Germinal center (tissue), 1 donor: ENCODE data around the gene TAF5L.

Experiments used
- DNase-seq: peaks from one replicate; pipeline ENCODE4 v3.0.0; 2012; ENCODE audit warnings: mixed read lengths, low spot score

Gene TAF5L

GRCh38 chr1:229625915-229626831 is at the start of gene TAF5L, which contains the start of gene URB2:
TAF5L (minus strand) TSS chr1:229626122; CDS start chr1:229614482, 11,640 bp downstream.
URB2 (plus strand) TSS chr1:229626247; CDS start chr1:229627634, 1,387 bp downstream.
- peak; percentile 94 for DNase-seq

- no peak for DNase-seq
These were observed 49.5 kb upstream of the TAF5L start for GRCh38 chr1:229675396-229675795.

GRCh38 chr1:229674042-229674441 is 48.1 kb upstream of the TAF5L start:
- DNase-seq: no peak

GRCh38 chr1:229672246-229672645 is 46.3 kb upstream of the TAF5L start:
- no peak for DNase-seq

GRCh38 chr1:229671310-229671709 is 45.4 kb upstream of the TAF5L start:
- no peak for DNase-seq

- no peak for DNase-seq
These were observed 43.4 kb upstream of the TAF5L start for GRCh38 chr1:229669333-229669732.

- no peak for DNase-seq
These were observed 40.7 kb upstream of the TAF5L start for GRCh38 chr1:229666585-229666984.

GRCh38 chr1:229665912-229666558 is 40.1 kb upstream of the TAF5L start:
- no peak for DNase-seq

- DNase-seq: peak; percentile 26
These were observed 38.3 kb upstream of the TAF5L start for GRCh38 chr1:229664133-229664689.

- DNase-seq: no peak
These were observed 36.0 kb upstream of the TAF5L start for GRCh38 chr1:229661897-229662296.

- peak; percentile 88 for DNase-seq
These were observed 35.3 kb upstream of the TAF5L start for GRCh38 chr1:229661022-229661877.

- DNase-seq: no peak
These were observed 32.3 kb upstream of the TAF5L start for GRCh38 chr1:229657993-229658755.

- DNase-seq: no peak
These were observed 29.9 kb upstream of the TAF5L start for GRCh38 chr1:229655781-229656180.

GRCh38 chr1:229653420-229653819 is 27.5 kb upstream of the TAF5L start:
- no peak for DNase-seq

- DNase-seq: no peak
These were observed 25.6 kb upstream of the TAF5L start for GRCh38 chr1:229651546-229651945.

- no peak for DNase-seq
These were observed 24.1 kb upstream of the TAF5L start for GRCh38 chr1:229650045-229650444.

- DNase-seq: no peak
These were observed 22.5 kb upstream of the TAF5L start for GRCh38 chr1:229648406-229648805.

- DNase-seq: no peak
These were observed 19.5 kb upstream of the TAF5L start for GRCh38 chr1:229645324-229645993.

- DNase-seq: peak; percentile 46
These were observed 18.2 kb upstream of the TAF5L start for GRCh38 chr1:229643996-229644745.

- no peak for DNase-seq
These were observed 17.0 kb upstream of the TAF5L start for GRCh38 chr1:229642970-229643369.
